GM21737 (cell line): ENCODE data around the gene SDHA.

Experiments used
- ATAC-seq: cut with Tn5 transposase; IDR thresholded peaks from one replicate; pipeline ENCODE4 v1.9.1; 2021; ENCODE audit warnings: mild to moderate bottlenecking, moderate library complexity; ENCODE audit not compliant: unreplicated experiment

The SDHA gene

GRCh38 chr5:185095-186070 lies 32.7 kb upstream of the SDHA start:
- no peak for ATAC-seq

GRCh38 chr5:186091-187041 lies 31.8 kb upstream of the SDHA start:
- ATAC-seq = no peak

GRCh38 chr5:187042-187431 lies 31.1 kb upstream of the SDHA start:
- ATAC-seq = no peak

GRCh38 chr5:187617-188451 lies 30.3 kb upstream of the SDHA start:
- no peak for ATAC-seq

GRCh38 chr5:188488-189481 lies 29.3 kb upstream of the SDHA start:
- peak; percentile 82 for ATAC-seq

- no peak for ATAC-seq
Measured at GRCh38 chr5:189486-189885, 28.6 kb upstream of the SDHA start.

GRCh38 chr5:189976-190365 lies 28.1 kb upstream of the SDHA start:
- ATAC-seq = no peak

GRCh38 chr5:190366-191035 lies 27.6 kb upstream of the SDHA start:
- ATAC-seq = no peak

GRCh38 chr5:191036-191948 lies 26.8 kb upstream of the SDHA start, which contains the start of gene LRRC14B:
LRRC14B (plus strand) TSS chr5:191495; CDS start chr5:191539, 44 bp downstream.
- no peak for ATAC-seq

GRCh38 chr5:191949-192690 lies 26.0 kb upstream of the SDHA start:
- no peak for ATAC-seq

- no peak for ATAC-seq
Measured at GRCh38 chr5:192691-192969, 25.5 kb upstream of the SDHA start.

- ATAC-seq = no peak
Measured at GRCh38 chr5:192970-193831, 24.9 kb upstream of the SDHA start.

GRCh38 chr5:194102-194501 lies 24.0 kb upstream of the SDHA start:
- ATAC-seq = no peak

- ATAC-seq = no peak
Measured at GRCh38 chr5:194603-195209, 23.4 kb upstream of the SDHA start.

- ATAC-seq = no peak
Measured at GRCh38 chr5:195401-196160, 22.5 kb upstream of the SDHA start.
